Endothelial cell of umbilical vein (primary cell): ENCODE results near the gene CPZ.
"Not testable (repeated sequence)": the region's sequence is repeated elsewhere in the genome, so short reads cannot be mapped to it uniquely, and the experiment has no call there.

Experiments used
- EZH2 ChIP-seq: IDR thresholded peaks from 2 replicates; pipeline ENCODE4 v1.6.1; 2012; ENCODE audit warnings: borderline replicate concordance, low read depth, mild to moderate bottlenecking, moderate library complexity, low read length, inconsistent platforms; ENCODE audit not compliant: severe bottlenecking
- POLR2A ChIP-seq: IDR thresholded peaks from 2 replicates; pipeline ENCODE4 v1.6.1; 2012; ENCODE audit warnings: low read depth, mild to moderate bottlenecking, control low read depth, low read length
- TF ChIP-seq, protein P1 (sequence below), 2 donors: IDR thresholded peaks; 1 replicate in 1 of 2; 2 replicates in 1 of 2; pipeline ENCODE4 v1.5.1; 2011; ENCODE audit warnings: low read length in 2 of 2, mild to moderate bottlenecking in 2 of 2, moderate library complexity in 2 of 2, control low read depth in 1 of 2, inconsistent platforms in 1 of 2, low read depth in 1 of 2; ENCODE audit not compliant: insufficient read depth in 1 of 2; ENCODE audit errors: extremely low read depth in 1 of 2
- TF ChIP-seq, protein P2 (sequence below): IDR thresholded peaks from 2 replicates; pipeline ENCODE4 v1.6.1; 2011; ENCODE audit not compliant: insufficient read depth, insufficient read length

DNA sequence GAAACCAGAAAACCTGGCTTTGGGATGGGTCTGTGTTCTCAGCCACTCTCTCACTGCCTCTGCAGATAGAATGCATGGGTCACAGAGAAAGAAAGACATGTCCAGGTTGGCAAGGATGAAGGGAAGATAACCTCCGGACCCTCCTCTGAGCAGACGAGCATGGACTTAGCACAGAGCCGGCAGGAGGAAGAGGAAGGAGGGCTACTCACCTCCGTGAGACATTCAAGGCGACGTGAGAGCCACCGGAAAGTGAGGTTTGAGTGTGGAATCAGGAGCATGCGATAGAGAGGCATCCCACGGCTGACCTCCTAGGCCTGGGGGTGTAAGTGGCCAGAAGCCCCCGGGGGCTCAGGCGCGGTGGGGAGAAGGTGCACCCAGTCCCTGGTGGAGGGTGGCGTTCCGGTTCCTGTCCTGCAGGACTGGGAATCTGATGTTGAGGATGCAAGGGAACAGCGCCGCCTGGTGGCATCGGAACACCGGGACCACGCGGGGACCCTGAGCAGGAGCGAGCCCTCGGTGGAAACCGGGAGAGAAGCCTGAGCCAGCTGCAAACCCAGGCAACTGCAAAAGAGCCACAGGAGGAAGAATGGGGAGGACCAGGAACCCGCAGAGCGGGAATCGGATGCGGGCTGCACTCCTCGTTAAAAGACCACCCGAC, 43.5 kb downstream of the CPZ start:
- TF ChIP-seq, protein P1, sequence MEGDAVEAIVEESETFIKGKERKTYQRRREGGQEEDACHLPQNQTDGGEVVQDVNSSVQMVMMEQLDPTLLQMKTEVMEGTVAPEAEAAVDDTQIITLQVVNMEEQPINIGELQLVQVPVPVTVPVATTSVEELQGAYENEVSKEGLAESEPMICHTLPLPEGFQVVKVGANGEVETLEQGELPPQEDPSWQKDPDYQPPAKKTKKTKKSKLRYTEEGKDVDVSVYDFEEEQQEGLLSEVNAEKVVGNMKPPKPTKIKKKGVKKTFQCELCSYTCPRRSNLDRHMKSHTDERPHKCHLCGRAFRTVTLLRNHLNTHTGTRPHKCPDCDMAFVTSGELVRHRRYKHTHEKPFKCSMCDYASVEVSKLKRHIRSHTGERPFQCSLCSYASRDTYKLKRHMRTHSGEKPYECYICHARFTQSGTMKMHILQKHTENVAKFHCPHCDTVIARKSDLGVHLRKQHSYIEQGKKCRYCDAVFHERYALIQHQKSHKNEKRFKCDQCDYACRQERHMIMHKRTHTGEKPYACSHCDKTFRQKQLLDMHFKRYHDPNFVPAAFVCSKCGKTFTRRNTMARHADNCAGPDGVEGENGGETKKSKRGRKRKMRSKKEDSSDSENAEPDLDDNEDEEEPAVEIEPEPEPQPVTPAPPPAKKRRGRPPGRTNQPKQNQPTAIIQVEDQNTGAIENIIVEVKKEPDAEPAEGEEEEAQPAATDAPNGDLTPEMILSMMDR (IDR thresholded peaks at IDR 0.05; ENCODE audit: extremely low read depth in 1 of 2, insufficient read depth in 1 of 2, low read depth in 1 of 2, low read length in 2 of 2) = not testable (repeated sequence)
- TF ChIP-seq POLR2A, EZH2: not testable (repeated sequence)
- TF ChIP-seq, protein P2, sequence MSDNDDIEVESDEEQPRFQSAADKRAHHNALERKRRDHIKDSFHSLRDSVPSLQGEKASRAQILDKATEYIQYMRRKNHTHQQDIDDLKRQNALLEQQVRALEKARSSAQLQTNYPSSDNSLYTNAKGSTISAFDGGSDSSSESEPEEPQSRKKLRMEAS = not testable (repeated sequence)
